ENCODE measurements around the gene TACC2.

DNA sequence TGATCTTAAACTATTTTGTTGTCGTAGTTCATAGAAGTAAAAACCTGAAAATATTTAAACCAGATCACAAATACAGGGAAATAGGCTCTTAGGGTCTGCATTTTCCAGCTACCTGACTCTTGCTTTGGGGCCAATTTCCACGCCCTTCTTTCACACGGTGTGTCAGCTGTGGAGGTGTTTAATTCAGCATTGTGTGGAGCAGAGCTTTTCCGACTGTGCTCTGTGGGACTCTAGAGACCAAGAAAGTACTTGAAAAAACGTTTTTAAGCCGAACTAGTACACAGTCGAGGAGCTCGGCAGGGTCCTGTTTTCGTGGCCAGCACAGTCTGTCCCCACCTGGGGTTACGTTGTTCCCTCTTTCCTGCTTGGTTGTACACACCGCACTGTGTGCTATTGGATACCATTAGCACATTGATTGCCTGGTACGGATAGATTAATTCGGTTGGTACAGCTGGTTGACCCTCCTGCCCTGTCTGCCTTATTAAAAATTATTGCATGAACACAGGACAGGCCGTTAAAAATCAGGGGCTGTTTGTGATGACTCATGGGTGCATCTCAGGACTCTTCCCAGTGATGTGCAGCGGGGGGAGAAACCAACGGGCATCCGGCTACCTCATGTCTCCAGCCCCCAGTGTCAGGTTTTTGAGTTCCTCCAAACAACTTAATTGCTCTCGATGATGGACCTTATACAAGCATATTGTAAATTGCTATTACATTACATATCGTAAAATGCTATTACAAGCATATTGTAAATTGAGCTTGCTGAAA, 201.4 kb downstream of the TACC2 start:
- TF ChIP-seq, protein P1, sequence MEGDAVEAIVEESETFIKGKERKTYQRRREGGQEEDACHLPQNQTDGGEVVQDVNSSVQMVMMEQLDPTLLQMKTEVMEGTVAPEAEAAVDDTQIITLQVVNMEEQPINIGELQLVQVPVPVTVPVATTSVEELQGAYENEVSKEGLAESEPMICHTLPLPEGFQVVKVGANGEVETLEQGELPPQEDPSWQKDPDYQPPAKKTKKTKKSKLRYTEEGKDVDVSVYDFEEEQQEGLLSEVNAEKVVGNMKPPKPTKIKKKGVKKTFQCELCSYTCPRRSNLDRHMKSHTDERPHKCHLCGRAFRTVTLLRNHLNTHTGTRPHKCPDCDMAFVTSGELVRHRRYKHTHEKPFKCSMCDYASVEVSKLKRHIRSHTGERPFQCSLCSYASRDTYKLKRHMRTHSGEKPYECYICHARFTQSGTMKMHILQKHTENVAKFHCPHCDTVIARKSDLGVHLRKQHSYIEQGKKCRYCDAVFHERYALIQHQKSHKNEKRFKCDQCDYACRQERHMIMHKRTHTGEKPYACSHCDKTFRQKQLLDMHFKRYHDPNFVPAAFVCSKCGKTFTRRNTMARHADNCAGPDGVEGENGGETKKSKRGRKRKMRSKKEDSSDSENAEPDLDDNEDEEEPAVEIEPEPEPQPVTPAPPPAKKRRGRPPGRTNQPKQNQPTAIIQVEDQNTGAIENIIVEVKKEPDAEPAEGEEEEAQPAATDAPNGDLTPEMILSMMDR (IDR thresholded peaks at IDR 0.05), result no peak
- no peak for TF ChIP-seq POLR2AphosphoS5 (IDR thresholded peaks at IDR 0.05)
